GM19455 (cell line): Measurements from ENCODE around the gene BAG3.

Experiments
- ATAC-seq: cut with Tn5 transposase; IDR thresholded peaks from one replicate; pipeline ENCODE4 v1.9.1; 2021; ENCODE audit not compliant: unreplicated experiment

Gene BAG3

DNA sequence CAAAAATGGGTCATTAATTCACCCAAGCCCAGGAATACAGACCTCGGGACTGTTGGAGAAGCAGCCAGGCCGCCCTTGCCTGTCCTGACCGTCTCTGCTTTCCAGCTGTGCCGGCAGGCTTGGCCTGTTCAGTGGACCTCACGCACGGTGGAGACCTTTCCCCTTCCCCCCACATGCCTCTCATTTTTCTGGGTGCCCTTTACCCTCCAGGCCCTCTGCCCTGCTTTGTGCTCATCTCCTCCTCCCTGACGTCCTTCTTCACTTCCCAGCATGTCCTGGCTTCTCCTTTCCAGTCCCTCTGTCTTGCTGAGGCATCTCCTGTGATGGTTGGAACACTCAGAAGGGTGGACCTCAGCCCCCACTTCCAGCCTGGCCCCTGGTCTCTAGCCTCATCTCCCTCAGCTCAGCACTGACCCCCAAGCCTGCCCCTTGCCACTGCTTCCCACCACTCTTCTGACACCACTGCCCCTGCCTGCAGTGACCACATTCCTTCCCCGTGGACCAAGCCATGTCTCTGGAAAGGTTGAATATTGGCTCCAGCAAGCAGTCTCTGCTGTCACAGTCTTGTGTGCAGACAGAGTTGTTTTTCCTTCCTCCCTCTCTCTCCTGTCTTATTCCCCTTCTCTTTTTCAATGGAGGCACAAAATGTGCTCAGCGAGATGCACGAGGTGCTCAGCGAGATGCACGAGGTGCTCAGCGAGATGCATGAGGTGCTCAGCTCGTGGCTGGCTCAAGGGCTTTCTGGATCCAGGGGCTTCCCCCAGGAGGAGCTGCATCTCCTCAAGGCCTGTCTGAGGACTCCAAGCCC lies 14.9 kb downstream of the BAG3 start:
- ATAC-seq, result no peak

DNA sequence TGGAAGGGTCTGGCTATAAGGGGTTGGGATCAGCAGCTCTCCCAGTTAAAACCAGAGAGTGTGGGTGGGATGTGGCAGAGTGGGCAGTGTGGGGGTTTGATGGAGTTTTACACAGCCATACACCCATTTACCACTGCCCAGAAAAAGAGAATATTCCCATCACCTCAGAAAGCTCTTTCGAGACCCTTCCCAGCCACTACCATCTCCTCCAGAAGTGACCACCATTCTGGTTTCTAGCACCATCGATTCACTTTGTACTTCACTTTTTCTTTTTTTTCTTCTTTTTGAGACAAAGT lies 15.5 kb downstream of the BAG3 start:
- ATAC-seq, result no peak

DNA sequence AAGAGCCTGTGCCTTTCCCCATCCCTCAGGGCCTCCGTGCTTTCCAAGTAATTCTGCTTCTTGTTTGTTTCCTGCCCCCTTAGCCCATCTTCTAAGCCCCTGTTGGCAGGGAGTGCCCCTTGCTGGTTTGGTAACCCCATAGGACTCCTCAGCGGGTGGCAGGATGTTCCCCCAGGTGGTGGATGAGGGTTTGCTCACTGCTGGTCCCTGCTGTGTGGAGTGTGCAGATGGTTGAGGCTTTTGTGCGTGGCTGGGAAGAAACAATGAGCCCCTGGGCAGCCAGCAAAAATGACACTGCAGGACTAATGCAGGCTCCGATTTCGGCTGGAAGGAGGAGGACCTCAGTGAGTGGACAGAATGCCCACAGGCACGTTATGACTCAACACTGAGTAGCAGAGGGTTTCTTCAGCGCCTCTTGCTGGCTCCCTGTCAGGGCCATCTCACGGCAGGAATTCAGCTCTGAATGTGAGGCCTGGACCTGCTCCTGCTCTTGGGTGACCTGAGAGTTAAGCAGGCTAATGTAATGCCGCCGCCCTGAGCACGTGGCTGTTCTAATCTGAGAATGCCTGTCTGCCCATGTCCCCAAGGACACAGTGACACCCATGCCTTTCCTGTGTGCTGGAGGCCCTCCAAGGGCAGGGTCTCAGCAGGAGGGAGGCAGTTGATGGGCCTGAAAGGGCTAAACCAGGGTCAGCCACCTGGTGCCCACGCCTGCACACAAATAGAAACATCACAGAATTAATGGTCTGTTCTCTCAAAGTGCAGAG lies 16.6 kb downstream of the BAG3 start:
- no peak for ATAC-seq

DNA sequence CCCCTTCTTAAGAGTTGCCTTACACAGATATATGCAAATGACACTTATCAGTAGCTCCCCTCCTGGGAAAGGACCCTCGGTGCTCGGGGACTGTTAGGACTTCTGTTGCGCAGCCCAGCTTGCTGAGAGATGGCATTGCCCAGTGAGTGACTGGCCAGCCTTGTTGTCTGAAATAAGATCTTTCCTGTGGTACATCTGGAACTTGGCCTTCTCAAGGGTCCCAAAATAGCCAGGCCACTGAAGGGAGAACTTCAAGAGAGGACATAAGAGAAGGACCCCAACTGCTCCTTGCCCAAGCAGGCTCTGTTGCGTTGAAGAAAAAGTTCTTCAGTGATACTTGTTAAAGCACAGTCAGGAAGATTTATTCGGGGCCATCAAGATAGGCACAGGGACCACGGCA lies 17.3 kb downstream of the BAG3 start:
- ATAC-seq, result no peak

DNA sequence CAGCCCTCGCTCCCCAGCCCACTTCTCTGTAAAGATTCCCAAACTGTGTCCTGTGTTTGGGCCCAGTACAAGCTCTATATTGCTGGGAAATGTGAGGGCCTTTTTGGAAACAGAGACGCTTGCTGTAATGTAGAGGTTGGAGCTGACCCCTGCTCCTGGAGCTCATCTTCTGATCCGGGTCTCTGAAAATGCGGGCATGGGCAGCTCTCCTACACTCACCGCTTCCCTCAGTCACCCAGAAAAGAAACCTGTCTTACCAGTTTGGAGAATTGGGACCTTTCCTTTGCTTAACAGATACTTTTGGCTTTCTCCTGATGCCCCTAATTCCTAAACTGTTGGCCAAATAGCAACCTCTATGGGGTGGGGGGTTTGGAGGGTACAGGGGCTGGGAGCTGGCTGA lies 18.2 kb downstream of the BAG3 start:
- no peak for ATAC-seq

DNA sequence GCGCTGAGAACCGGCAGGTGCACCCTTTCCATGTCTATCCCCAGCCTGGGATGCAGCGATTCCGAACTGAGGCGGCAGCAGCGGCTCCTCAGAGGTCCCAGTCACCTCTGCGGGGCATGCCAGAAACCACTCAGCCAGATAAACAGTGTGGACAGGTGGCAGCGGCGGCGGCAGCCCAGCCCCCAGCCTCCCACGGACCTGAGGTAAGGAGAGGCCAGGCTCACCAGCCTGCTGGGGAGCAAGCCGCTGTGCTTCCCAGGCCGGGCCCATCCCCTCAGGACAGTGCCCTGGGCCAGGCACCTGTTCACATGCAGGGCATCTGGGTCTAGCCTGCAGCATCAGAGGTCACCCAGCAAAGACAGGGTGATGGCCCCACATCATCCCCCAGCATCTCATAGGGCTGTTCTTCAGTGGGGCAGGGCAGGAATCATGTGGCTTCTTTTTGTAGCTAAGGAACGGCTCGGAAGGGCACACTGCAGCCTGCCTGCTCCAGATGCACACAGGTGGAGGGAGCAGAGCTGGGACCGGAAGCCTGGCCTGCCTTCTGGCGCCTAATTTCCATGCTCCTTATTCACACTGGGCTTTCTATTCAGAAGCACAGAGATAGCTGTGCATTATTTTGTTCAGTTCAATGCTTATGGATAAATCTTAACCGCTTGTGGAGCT lies 18.9 kb downstream of the BAG3 start:
- no peak for ATAC-seq

DNA sequence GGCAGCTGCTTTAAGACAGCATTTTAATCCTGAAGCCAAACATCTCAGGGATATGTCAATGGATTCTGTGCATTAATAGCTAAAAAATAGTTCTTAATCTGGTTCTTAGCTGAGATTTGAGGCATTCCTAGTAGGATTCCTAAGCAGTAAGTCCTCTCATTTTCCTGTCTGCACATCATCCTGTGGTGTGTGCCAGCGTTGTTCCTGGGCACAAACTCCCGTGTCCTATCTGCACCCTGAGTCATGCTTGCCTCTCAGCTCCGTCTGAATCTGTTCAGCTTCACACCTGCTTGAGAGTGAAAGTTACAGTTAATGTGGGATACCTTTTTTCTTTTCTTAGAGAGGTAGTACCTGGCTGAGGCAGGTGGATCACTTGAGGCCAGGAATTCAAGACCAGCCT lies 19.5 kb downstream of the BAG3 start:
- no peak for ATAC-seq

DNA sequence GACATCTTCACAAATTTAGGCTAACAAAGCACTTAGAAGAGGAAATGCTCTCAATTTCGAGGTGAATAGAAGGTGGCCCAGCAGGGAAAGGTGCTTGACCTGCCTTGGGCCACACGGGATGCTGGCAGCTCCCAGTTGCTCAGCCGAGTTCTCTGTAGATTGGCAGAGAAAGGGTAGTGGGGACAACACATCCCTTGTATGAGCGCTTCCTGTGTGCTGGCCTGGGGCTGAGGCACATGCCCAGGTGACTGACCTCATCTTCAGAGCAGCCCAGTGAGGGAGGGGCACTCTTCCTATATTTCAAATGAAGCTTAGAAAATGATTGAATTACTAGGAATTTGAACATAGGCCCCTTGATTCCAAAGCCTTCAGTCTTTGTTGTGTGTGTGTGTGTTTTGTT lies 20.2 kb downstream of the BAG3 start:
- ATAC-seq, result no peak

DNA sequence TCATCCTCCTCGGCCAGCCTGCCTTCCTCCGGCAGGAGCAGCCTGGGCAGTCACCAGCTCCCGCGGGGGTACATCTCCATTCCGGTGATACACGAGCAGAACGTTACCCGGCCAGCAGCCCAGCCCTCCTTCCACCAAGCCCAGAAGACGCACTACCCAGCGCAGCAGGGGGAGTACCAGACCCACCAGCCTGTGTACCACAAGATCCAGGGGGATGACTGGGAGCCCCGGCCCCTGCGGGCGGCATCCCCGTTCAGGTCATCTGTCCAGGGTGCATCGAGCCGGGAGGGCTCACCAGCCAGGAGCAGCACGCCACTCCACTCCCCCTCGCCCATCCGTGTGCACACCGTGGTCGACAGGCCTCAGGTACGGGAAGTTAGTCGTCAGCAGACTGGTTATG lies 21.1 kb downstream of the BAG3 start:
- ATAC-seq, result no peak

DNA sequence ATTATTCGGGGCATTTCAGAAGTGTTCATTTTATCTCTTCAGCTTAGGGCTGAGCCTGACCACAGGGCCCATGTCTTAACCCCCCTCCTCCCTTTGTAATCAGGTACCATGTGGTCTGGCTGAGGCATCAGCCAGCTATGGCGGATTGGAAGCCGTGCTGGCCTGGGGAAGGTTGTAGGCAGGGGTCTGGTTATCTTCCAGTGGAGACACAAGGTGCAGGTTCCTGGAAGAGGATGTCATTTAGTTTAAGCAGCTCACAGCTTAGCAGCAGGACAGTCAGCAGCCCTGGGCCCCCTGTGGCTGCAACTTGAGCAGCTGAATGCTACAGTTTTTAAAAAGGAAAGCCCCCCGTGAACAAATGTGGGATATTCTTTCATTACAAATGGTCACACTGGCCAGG lies 22.1 kb downstream of the BAG3 start:
- no peak for ATAC-seq

DNA sequence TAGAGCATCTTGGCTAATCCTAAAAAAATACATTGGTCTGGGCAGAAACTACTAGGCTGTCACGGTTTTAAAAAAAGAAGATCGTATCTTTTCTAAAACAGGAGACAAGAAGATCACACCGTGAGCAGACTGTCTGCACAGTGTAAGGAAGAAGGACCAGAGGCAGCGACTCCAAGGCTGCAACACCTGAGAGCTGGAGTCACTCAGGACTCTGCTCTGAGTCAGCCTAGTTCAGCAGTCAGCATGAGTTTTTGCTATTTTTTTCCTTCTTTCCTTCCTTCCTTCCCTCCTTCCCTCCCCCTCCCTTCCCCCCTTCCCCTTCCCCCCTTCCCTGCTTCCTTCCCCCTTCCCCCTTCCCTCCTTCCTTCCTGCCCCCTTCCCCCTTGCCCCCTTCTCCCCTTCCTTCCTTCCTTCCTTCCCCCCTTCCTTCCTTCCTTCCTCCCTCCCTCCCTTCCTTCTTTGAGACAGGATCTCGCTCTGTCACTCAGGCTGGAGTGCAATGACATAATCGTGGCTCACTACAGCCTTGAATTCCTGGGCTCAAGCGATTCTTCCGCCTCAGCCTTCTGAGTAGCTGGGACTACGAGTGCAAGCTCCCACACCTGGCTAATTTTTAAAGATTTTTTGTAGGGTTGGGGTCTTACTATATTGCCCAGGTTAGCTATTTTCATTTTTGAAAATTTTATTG lies 24.4 kb downstream of the BAG3 start:
- no peak for ATAC-seq

DNA sequence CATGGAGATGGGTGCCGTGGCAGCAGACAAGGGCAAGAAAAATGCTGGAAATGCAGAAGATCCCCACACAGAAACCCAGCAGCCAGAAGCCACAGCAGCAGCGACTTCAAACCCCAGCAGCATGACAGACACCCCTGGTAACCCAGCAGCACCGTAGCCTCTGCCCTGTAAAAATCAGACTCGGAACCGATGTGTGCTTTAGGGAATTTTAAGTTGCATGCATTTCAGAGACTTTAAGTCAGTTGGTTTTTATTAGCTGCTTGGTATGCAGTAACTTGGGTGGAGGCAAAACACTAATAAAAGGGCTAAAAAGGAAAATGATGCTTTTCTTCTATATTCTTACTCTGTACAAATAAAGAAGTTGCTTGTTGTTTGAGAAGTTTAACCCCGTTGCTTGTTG lies 25.9 kb downstream of the BAG3 start:
- no peak for ATAC-seq

DNA sequence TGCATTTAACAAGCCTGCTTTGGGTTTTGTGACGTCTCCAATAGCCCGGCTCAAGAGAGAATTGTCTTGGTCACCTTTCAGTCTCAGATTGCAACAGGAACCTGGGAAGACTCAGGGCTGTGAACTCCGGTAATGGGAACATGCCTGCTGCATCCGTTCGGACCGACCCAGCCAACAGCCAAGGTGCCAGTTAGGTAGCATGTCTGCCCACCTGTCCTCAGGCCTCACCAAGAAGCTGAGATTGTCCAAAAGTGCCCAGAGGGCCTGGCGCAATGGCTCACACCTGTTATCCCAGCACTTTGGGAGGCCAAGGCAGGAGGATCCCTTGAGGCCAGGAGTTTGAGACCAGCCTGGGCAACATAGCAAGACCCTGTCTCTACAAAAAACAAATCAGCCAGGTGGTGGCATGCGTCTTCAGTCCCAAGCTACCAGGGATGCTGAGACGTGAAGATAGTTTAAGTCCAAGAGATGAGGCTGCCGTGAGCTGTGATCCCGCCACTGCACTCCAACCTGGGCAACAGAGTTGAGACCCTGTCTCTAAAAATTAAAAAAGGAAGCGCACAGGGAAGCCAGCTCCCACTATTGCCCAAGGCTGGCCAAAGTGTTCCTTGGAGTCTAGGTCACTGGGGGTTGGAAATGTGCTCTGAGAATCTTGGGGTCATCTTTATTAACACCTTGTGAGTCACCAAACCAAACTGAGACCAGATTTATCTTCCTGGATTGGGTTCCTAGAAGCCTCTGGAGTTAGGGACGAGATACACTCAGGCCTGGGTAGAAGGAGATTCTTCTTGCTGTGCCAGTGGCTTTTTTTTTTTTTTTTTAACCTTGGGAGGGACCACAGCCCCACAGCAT lies 26.9 kb downstream of the BAG3 start:
- no peak for ATAC-seq

DNA sequence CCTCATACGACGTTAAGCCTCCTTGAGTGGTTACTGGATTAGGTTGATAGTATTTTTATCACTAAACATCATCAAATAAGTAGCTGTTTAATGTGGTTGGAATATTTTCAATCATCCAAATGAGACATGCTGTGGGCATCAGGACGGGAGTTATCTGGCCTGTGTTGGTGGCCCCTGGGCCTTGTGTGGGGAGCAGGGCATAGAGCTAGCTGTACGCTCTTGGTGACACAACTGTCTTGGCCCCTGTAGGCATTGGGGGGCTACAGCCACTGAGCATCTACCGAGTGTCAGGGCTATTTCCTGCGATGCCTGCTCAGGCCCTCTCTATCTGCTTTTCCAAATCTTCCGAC lies 28.3 kb downstream of the BAG3 start:
- ATAC-seq, result no peak

DNA sequence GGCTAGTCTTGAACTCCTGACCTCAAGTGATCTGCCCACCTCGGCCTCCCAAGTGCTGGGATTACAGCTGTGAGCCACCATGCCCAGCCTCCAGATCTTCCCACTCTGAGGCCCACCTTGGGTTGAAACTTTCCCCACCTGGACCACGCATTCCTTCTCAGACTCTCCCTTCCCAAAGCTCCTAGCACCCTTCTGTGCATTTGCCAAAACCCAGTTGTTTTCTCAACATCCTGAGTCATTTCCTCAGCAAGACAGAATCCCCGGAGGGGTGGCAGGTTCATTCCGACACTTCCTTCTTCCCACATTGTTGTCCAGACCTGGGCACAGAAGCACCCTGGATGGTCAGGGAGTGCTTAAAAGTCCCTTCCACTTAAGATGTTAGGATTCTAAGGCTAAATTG lies 28.9 kb downstream of the BAG3 start:
- no peak for ATAC-seq

DNA sequence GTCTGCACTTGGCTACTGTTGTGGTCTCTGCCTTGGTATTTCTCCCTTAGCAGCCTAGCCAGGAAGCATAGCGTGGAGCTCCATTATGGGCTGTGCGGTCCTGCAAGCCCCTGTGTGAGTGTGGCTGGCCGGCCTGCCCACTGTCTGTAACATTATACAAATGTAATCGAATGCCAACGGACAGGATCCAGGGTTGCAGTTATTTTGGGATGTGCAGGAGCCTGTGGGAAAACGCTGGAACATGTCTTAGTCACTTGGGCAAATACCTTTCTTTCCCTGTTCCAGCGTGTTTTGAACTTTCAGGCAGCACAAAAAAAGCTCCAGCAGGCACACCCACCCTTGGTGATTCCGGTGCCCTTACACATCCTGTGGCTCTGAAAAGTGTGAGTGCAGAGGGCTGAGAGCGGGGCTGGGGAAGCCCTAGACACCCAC lies 29.5 kb downstream of the BAG3 start:
- ATAC-seq, result no peak

DNA sequence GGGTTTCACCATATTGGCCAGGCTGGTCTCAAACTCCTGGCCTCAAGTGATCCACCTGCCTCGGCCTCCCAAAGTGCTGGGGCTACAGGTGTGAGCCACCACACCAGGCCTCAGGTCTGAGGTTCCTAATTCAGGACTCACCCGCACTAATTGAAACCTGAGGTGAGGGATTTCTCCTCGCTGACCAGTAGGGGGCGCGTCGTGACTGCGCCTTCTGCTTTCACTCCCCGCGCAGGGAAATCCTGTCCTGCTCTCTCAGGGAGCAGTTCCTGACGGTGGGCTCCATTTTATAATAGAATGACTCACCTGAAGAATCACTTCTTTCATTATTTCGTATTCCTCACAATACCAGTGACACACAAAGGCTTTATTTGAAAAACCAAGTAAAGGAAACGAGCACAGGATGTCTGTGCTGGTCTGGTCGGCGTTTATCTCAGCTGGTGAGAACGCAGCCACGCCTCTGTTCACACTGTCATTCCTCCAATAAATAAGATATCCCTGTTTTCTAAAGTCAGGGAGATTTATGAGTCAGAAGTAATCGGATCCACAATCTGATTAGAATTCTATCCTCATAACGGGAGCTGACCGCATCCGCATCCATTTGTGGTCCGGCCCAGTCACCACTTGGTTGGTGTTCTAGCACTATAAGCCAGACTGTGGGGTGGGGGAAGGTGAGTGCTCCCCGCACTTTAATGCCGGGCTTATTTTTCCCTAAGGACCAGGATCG lies 35.4 kb downstream of the BAG3 start:
- peak; percentile 73 for ATAC-seq

DNA sequence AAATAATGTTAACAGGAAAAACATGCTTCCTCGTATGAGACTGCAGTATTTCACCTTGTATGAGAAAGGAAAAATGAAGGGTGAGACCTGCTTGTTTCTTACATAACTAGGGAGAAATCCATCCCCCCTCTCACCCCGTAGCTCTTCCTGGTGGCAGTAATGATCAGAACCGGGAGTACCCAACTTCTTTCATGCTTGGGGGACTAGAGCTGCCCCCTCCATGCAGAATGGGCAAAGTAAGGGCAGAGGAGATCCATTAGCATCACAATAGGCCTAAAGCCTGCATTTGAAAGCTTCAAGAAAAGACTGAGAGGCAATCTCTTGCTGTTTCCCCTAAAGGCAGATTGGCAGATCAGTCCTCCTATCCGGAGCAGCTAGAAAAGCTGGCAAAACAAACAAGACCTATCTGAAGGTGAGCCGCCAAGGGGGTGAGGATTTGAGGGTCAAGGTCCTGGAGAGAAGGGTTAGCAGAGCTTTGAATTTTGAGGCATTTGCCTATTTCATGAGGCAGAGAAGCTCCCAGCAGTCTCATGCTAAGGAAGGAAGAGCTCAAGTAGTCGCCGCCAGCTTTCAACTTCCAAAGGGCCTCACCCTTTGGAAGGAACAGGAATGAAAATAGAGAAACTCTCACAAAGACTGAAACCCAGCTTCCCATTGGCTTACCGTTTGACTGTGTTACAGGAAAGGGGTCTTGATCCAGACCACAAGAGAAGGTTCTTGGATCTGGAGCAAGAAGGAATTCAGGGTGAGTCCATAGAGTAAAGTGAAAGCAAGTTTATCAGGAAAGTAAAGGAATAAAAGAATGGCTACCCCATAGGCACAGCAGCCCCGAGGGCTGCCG lies 36.2 kb downstream of the BAG3 start:
- no peak for ATAC-seq

DNA sequence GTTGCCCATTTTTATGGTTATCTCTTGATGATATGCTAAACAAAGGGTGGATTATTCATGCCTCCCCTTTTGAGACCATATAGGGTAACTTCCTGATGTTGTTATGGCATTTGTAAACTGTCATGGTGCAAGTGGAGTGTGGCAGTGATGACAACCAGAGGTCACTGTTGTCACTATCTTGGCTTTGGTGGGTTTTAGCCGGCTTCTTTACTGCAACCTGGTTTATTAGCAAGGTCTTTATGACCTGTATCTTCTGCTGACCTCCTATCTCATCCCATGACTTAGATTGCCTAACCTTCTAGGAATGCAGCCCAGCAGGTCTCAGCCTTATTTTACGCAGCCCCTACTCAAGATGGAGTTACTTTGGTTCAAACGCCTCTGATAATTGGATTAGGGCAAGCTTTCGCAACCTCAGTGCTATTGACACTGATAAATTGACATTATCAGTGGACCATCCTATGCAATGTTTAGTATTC lies 36.9 kb downstream of the BAG3 start:
- ATAC-seq, result no peak
